SH-SY5Y (cell line): ENCODE measurements around the gene FSD1.

Experiments
- GATA2 ChIP-seq: IDR thresholded peaks from 2 replicates; pipeline ENCODE4 v1.6.1; 2011; ENCODE audit warnings: mild to moderate bottlenecking, low read depth, low read length
- GATA3 ChIP-seq: IDR thresholded peaks from 2 replicates; pipeline ENCODE4 v1.6.1; 2011; ENCODE audit warnings: low read depth, mild to moderate bottlenecking, low read length, moderate library complexity

The FSD1 gene

DNA sequence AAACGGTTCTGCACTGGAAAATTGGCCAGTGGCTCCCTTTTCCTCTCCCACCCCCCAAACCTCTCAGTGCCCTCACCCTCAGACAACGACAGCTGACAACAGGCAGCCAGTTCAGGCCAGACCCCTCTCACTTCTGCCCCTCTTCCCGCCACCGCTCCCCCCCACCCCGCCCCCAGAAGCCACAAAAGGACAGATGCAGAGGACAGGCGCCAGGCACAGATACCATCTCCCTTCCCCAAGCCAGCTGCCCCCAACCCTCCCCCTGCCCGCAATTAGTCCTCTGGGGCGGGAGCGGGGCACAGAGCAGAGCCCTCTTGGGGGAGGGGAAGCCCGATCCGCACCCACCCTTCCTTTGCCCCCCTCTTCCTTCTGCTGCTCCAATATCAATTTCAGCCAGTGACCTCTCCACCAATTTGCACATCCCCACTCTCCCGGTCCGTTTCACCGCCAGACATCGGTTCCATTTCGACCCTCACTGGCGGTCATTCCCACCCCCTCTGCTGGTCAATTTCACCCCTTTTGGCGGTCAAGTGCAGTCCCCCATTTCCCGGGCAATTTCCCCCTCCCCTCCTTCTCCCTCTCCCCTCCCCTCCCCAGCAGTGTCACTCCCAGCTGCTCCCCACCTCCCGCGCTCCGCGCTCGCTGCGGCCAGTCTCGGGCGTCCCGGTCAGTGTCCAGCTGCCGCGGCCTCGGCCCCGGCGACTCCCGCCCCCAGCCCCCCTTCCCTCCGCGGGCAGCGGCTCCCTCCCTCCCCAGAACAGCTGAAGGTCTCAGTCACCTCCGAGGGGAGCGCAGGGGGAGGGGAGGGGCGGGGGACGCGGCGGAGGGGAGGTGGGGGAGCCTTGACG, 25.8 kb upstream of the FSD1 start, which contains the start of gene SHD:
Gene SHD (plus strand): TSS at position 848 of the 848 bp plus-strand sequence. CDS start 798 bp downstream, outside the sequence.
- TF ChIP-seq GATA2 (peak; percentile 95), GATA3 (no peak)

GRCh38 chr19:4279267-4279529, 25.2 kb upstream of the FSD1 start:
- no peak for TF ChIP-seq GATA3
- no peak for TF ChIP-seq GATA2

GRCh38 chr19:4279530-4280422, 24.6 kb upstream of the FSD1 start:
- no peak for TF ChIP-seq GATA2
- no peak for TF ChIP-seq GATA3

DNA sequence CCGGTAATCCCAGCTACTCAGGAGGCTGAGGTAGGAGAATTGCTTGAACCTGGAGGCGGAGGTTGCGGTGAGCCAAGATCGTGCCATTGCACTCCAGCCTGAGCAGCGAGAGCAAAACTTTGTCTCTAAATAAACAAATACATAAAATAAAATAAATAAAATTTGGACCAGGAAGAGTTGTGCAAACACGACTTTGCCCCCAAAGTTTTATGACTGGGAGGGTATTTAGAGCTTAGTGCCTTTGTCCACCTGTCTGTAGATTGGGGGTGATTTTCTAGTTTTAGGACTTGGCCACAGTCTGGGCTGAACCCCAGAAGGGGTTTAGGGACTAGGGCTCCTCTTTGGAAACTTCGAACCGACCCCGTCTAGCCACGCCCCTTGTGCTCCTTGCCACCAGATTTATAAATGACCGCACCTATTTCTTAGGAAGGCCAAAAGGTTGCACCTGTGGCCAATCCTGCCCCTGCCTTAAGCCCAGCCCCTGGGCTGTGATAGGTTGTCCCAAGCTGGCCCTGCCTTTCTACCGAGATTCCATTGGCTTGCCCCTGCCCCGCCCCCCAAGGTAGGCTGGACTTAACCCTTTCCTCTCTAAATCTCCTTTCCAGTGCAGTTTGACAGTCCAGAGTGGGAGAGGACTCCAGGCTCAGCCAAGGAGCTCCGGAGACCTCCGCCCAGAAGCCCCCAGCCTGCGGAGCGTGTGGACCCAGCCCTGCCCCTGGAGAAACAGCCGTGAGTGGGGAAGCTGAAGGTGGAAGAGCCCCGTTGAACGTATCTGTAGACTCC, 20.0 kb upstream of the FSD1 start:
- TF ChIP-seq GATA3 = no peak
- TF ChIP-seq GATA2 = no peak

DNA sequence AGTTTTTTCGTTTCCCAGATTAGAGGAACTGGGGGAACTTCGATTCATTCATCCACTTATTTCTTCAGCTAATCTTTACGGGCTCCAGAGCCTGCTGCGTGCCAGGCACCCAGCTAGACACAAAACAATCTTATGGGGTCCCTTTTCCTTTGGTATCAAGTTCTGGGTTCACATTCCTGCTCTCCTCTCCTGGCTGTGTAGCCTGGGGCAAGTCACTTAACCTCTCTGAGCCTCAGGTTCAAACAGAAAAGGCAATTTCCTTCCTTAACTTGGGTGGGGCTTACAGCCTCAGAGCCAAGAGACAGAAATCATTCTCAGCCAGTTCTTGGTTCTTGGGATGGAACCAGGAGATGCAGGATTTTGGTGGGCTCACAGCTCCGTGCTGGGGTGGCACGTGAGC, 19.4 kb upstream of the FSD1 start:
- no peak for TF ChIP-seq GATA2
- TF ChIP-seq GATA3 = no peak

GRCh38 chr19:4288091-4288777, 16.2 kb upstream of the FSD1 start:
- TF ChIP-seq GATA3 (no peak), GATA2 (no peak)

DNA sequence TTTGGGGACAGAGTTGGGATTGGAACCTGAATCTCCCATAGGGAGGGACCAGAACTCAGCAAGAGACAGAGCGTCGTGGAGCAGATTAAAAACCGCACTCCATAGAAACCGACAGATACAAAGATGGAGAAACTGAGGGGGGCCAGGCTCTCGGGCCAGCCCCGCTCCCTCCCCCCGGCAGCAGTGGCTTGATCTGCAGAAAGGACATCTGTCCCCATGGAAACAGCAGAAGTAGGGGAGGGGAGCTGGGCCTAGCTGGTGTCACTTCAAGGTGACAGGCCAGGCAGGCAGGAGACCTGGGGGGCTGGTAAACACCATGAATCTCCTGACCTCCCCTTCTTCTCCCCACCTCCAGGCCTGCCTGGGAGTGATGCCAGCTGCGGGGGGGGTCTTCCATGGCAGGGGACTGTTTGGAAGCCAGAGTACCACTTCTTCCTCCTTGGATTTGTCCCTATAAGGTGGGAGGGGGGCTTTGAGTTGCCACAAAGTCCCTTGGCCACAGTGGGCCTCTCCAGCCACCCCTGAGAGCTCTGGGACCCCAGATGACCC, 13.1 kb upstream of the FSD1 start:
- TF ChIP-seq GATA3 (no peak), GATA2 (no peak)

GRCh38 chr19:4292515-4292914, 11.9 kb upstream of the FSD1 start:
- no peak for TF ChIP-seq GATA3
- no peak for TF ChIP-seq GATA2

- no peak for TF ChIP-seq GATA3
- no peak for TF ChIP-seq GATA2
Measured at GRCh38 chr19:4294389-4294788, 10.0 kb upstream of the FSD1 start.

GRCh38 chr19:4295972-4296771, 8.2 kb upstream of the FSD1 start:
- no peak for TF ChIP-seq GATA2

DNA sequence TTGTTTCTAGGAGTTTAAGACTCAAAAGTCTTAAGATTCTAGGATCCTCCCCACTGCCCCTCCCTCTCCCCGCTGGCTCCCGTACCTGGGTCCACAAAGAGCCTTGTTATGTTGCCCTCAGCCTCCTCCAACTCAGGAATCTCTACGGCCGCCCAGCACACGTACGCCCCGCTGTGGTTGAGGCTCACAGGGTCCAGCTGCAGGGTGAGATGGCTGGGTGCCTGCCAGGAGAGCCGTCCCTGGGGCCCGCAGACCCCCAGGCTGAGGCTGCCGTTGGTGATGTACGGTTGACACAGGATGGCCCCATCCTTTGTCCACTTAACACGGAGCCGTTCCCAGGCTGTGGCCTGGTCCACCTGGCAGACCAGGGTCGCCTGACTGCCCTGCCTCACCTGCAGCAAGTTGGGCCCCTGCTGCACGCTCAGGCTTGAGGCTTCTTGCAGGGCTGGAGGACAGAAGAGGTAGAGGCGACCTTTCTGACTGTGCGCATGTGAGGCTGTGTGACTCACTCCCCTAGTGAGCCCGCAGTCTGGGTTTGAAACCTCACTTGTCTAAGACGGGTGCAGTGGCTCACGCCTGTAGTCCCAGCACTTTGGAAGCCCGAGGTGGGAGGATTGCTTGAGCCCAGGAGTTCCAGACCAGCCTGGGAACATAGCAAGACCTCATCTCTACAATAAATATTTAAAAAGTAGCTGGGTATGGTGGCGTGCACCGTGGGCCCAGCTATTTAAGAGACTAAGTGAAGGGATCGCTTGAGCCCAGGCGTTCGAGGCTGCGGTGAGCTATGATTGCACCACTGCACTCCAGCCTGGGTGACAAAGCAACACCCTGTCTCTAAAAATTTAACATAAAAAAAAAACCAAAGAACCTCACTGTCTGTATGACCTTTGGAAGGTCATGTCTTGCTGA, 6.2 kb upstream of the FSD1 start:
- no peak for TF ChIP-seq GATA3
- TF ChIP-seq GATA2 = no peak
